ENCODE measurements around the gene THADA.

- TF ChIP-seq CTCF (IDR thresholded peaks at IDR 0.05; ENCODE audit: insufficient read depth, low read length, poor library complexity, severe bottlenecking) (no peak), EZH2phosphoT487 (conservative IDR thresholded peaks at IDR 0.05; ENCODE audit: low read length) (no peak)
Measured at GRCh38 chr2:43368483-43369385, 227.1 kb downstream of the THADA start.
